Liver (tissue), 9 donors: ENCODE data around the gene SLC2A6. TPM values are rescaled to one million over a fixed set of nuclear protein-coding genes. Genes with fewer than 3 reads are reported as not detected.

Experiments
- DNase-seq: peaks from one replicate; pipeline ENCODE4 v3.0.0-alpha.2; 2017; ENCODE audit warnings: low spot score
- H3K27ac ChIP-seq, 2 donors: one replicate each; pipeline ENCODE4 v1.7.0; 2013; ENCODE audit warnings: inconsistent platforms in 2 of 2, low read length in 2 of 2, control low read depth in 1 of 2, low read depth in 1 of 2, mild to moderate bottlenecking in 1 of 2
- H3K27me3 ChIP-seq, 4 donors: one replicate each; pipeline versions ENCODE4 v1.6.1 to v1.7.0; 2013; ENCODE audit warnings: low read length in 3 of 4, inconsistent platforms in 1 of 4, mild to moderate bottlenecking in 1 of 4, moderate library complexity in 1 of 4; ENCODE audit not compliant: control insufficient read depth in 4 of 4, insufficient read depth in 4 of 4
- H3K36me3 ChIP-seq, 4 donors: one replicate each; pipeline versions ENCODE4 v1.6.1 to v1.7.0; 2013; ENCODE audit warnings: low read length in 3 of 4, mild to moderate bottlenecking in 3 of 4, low read depth in 1 of 4, moderate library complexity in 1 of 4; ENCODE audit not compliant: control insufficient read depth in 4 of 4, insufficient read depth in 3 of 4
- H3K4me1 ChIP-seq, 4 donors: one replicate each; pipeline versions ENCODE4 v1.6.1 to v1.7.0; 2013; ENCODE audit warnings: low read length in 3 of 4, mild to moderate bottlenecking in 3 of 4, moderate library complexity in 1 of 4; ENCODE audit not compliant: control insufficient read depth in 4 of 4, insufficient read depth in 4 of 4
- H3K4me3 ChIP-seq, 3 donors: one replicate each; pipeline versions ENCODE4 v1.6.1 to v1.7.0; 2013; ENCODE audit warnings: low read length in 3 of 3, control low read depth in 1 of 3, low read depth in 1 of 3, mild to moderate bottlenecking in 1 of 3
- H3K9ac ChIP-seq, 2 donors: one replicate each; pipeline ENCODE4 v1.7.0; 2013; ENCODE audit warnings: low read length in 2 of 2, mild to moderate bottlenecking in 2 of 2, moderate library complexity in 2 of 2, control low read depth in 1 of 2, low read depth in 1 of 2
- H3K9me3 ChIP-seq, 4 donors: one replicate each; pipeline versions ENCODE4 v1.6.1 to v1.7.0; 2013; ENCODE audit warnings: low read length in 3 of 4; ENCODE audit not compliant: control insufficient read depth in 4 of 4
- ATF3 ChIP-seq: IDR thresholded peaks from 2 replicates; pipeline ENCODE4 v1.6.1; 2016; ENCODE audit warnings: antibody characterized with exemption
- CTCF ChIP-seq: fragments of 150-350 bp; IDR thresholded peaks from 2 replicates; pipeline ENCODE4 v1.5.1; 2017; ENCODE audit warnings: improper control_type of control experiment, low read depth, low read length; ENCODE audit not compliant: missing input control
- EGR1 ChIP-seq, 2 donors: IDR thresholded peaks; 2 replicates each; pipeline ENCODE4 v1.6.1; 2016 to 2018; ENCODE audit warnings: antibody characterized with exemption in 2 of 2, low read depth in 2 of 2
- FOXA1 ChIP-seq: IDR thresholded peaks from 2 replicates; pipeline ENCODE4 v1.6.1; 2016; ENCODE audit warnings: antibody characterized with exemption
- FOXA2 ChIP-seq: IDR thresholded peaks from 2 replicates; pipeline ENCODE4 v1.6.1; 2016; ENCODE audit warnings: antibody characterized with exemption
- GABPA ChIP-seq, 2 donors: IDR thresholded peaks in 1 of 2; conservative IDR thresholded peaks in 1 of 2; 2 replicates each; pipeline ENCODE4 v1.6.1; 2016; ENCODE audit warnings: antibody characterized with exemption in 2 of 2, mild to moderate bottlenecking in 1 of 2, moderate library complexity in 1 of 2
- HNF4A ChIP-seq, 2 donors: conservative IDR thresholded peaks; 2 replicates each; pipeline ENCODE4 v1.6.1; 2016; ENCODE audit warnings: antibody characterized with exemption in 2 of 2, mild to moderate bottlenecking in 2 of 2
- JUND ChIP-seq, 2 donors: IDR thresholded peaks; 2 replicates each; pipeline ENCODE4 v1.6.1; 2016; ENCODE audit warnings: antibody characterized with exemption in 2 of 2
- MAX ChIP-seq: IDR thresholded peaks from 2 replicates; pipeline ENCODE4 v1.6.1; 2016; ENCODE audit warnings: antibody characterized with exemption
- NR2F2 ChIP-seq: IDR thresholded peaks from 2 replicates; pipeline ENCODE4 v1.6.1; 2016; ENCODE audit warnings: antibody characterized with exemption
- RAD21 ChIP-seq, 2 donors: IDR thresholded peaks; 2 replicates each; pipeline ENCODE4 v1.6.1; 2016; ENCODE audit warnings: antibody characterized with exemption in 2 of 2, mild to moderate bottlenecking in 2 of 2
- REST ChIP-seq: IDR thresholded peaks from 2 replicates; pipeline ENCODE4 v1.6.1; 2016; ENCODE audit warnings: antibody characterized with exemption, mild to moderate bottlenecking
- SP1 ChIP-seq: IDR thresholded peaks from 2 replicates; pipeline ENCODE4 v1.6.1; 2018; ENCODE audit warnings: antibody characterized with exemption, mild to moderate bottlenecking
- TAF1 ChIP-seq: conservative IDR thresholded peaks from 2 replicates; pipeline ENCODE4 v1.6.1; 2016; ENCODE audit warnings: antibody characterized with exemption, mild to moderate bottlenecking
- YY1 ChIP-seq: IDR thresholded peaks from 2 replicates; pipeline ENCODE4 v1.6.1; 2016; ENCODE audit warnings: antibody characterized with exemption, mild to moderate bottlenecking
- ZBTB33 ChIP-seq: IDR thresholded peaks from 2 replicates; pipeline ENCODE4 v1.6.1; 2016; ENCODE audit warnings: antibody characterized with exemption
- WGBS: extraction: QIAGEN DNeasy Blood & Tissue Kit; methylation state at CpG from one replicate; pipeline ENCODE4 v1.1.7; 2013; 5-methylcytosine and 5-hydroxymethylcytosine counted together
- polyA plus RNA-seq, 2 donors: library from polyadenylated mRNA; stranded (reverse) in 1 of 2; unstranded in 1 of 2; fragments of 200-250 nt in 1 of 2; fragments of >200 nt in 1 of 2; fragmentation: Nextera tagmentation in 1 of 2; extraction: Ambion mirVana in 1 of 2; gene quantifications; one replicate each; pipeline versions ENCODE4 v1.2.1 to v1.2.3, GENCODE V29; 2013 to 2015
- total RNA-seq, 2 donors: library from RNA; depleted of rRNA; stranded (reverse); fragments of >200 nt; gene quantifications; one replicate each; pipeline ENCODE4 v1.2.3, GENCODE V29; 2014
- donor health status: healthy.
- donor health status: healthy.
- donor health status: healthy.
- donor health status: healthy.
- donor health status: healthy.

Gene SLC2A6
- total and polyA plus RNA-seq, 4 donors: 1.7 to 3.9 (median 2.3) TPM

- no peak overlapping the region for H3K27ac ChIP-seq
- WGBS: 87% methylated on average over 11 of the region's 11 CpGs
- no peak for DNase-seq
- H3K36me3 ChIP-seq: no peaks in the 10 kb centered on the region
- no peak overlapping the region for H3K9ac ChIP-seq
- TF ChIP-seq MAX (no peak), GABPA (IDR thresholded peaks at IDR 0.05 in 1 of 2, conservative IDR thresholded peaks at IDR 0.05 in 1 of 2) (no peak), CTCF (no peak), RAD21 (IDR thresholded peaks at IDR 0.05) (no peak), SP1 (no peak)
- no peaks in the 10 kb centered on the region for H3K27me3 ChIP-seq
- no peak overlapping the region for H3K4me3 ChIP-seq
- peaks cover 3 to 8% (median 5%) of the 10 kb centered on the region in 4 donors for H3K4me1 ChIP-seq
- H3K9me3 ChIP-seq: no peaks in the 10 kb centered on the region
Measured at GRCh38 chr9:133453651-133454050, 25.2 kb downstream of the SLC2A6 start.

GRCh38 chr9:133452562-133452961 is 26.3 kb downstream of the SLC2A6 start:
- DNase-seq: no peak

More at GRCh38 chr9:133452562-133452961, 26.3 kb downstream of the SLC2A6 start:
- Histone ChIP-seq H3K27me3 (no peaks in the 10 kb centered on the region), H3K36me3 (no peaks in the 10 kb centered on the region), H3K9ac (no peak overlapping the region), H3K4me1 (peaks cover 4 to 16% (median 11%) of the 10 kb centered on the region in 4 donors), H3K9me3 (no peaks in the 10 kb centered on the region), H3K27ac (no peak overlapping the region), H3K4me3 (no peak overlapping the region)
- WGBS: 90% methylated on average over 7 of the region's 7 CpGs
- TF ChIP-seq ATF3: no peak
- TF ChIP-seq FOXA2: no peak
- TF ChIP-seq FOXA1: no peak
- TF ChIP-seq RAD21 (IDR thresholded peaks at IDR 0.05): no peak
- no peak for TF ChIP-seq REST
- TF ChIP-seq MAX: no peak
- no peak for TF ChIP-seq TAF1
- no peak for TF ChIP-seq NR2F2
- no peak for TF ChIP-seq ZBTB33
- TF ChIP-seq GABPA (IDR thresholded peaks at IDR 0.05 in 1 of 2, conservative IDR thresholded peaks at IDR 0.05 in 1 of 2): no peak
- no peak for TF ChIP-seq SP1
- TF ChIP-seq HNF4A (conservative IDR thresholded peaks at IDR 0.05): no peak
- TF ChIP-seq CTCF: no peak
- no peak for TF ChIP-seq EGR1 (IDR thresholded peaks at IDR 0.05; ENCODE audit: low read depth in 2 of 2)
- no peak for TF ChIP-seq YY1
- no peak for TF ChIP-seq JUND (IDR thresholded peaks at IDR 0.05)
